GM18498 (cell line): ENCODE measurements around the gene CCDC61.
A peak's percentile ranks its signal among the peaks of the same experiment; 100 is the strongest.

Experiments used
- ATAC-seq: cut with Tn5 transposase; IDR thresholded peaks from one replicate; pipeline ENCODE4 v1.9.1; 2021; ENCODE audit warnings: mild to moderate bottlenecking, moderate library complexity; ENCODE audit not compliant: unreplicated experiment

CCDC61 gene

GRCh38 chr19:45973553-45974338 lies 21.5 kb upstream of the CCDC61 start, which contains the start of gene NOVA2:
Gene NOVA2, minus strand, starts transcription at chr19:45973865. Its CDS starts 514 bp downstream, at chr19:45973351.
- no peak for ATAC-seq

GRCh38 chr19:45975306-45976070 lies 19.8 kb upstream of the CCDC61 start:
- no peak for ATAC-seq

- no peak for ATAC-seq
These were observed 19.1 kb upstream of the CCDC61 start for GRCh38 chr19:45976178-45976577.

- ATAC-seq, result no peak
These were observed 17.1 kb upstream of the CCDC61 start for GRCh38 chr19:45978156-45978555.

- no peak for ATAC-seq
These were observed 13.9 kb upstream of the CCDC61 start for GRCh38 chr19:45981350-45981749.

- ATAC-seq, result no peak
These were observed 9.9 kb upstream of the CCDC61 start for GRCh38 chr19:45985321-45985720.

- ATAC-seq, result no peak
These were observed 5.0 kb upstream of the CCDC61 start for GRCh38 chr19:45990113-45990728.

- peak; percentile 1 for ATAC-seq
These were observed 740 bp upstream of the CCDC61 start for GRCh38 chr19:45994456-45994997.

GRCh38 chr19:45995715-45996385 lies 583 bp downstream of the CCDC61 start:
- ATAC-seq, result no peak

- ATAC-seq, result no peak
These were observed 1.7 kb downstream of the CCDC61 start for GRCh38 chr19:45996933-45997332.

GRCh38 chr19:45998834-45999233 lies 3.6 kb downstream of the CCDC61 start:
- ATAC-seq, result no peak

- ATAC-seq, result no peak
These were observed 4.4 kb downstream of the CCDC61 start for GRCh38 chr19:45999653-46000121.

GRCh38 chr19:46000491-46001246 lies 5.4 kb downstream of the CCDC61 start:
- no peak for ATAC-seq

- ATAC-seq, result no peak
These were observed 7.5 kb downstream of the CCDC61 start for GRCh38 chr19:46002678-46003275.

GRCh38 chr19:46006411-46006810 lies 11.1 kb downstream of the CCDC61 start:
- no peak for ATAC-seq

- ATAC-seq, result no peak
These were observed 14.6 kb downstream of the CCDC61 start for GRCh38 chr19:46009530-46010510.

- ATAC-seq, result no peak
These were observed 19.3 kb downstream of the CCDC61 start for GRCh38 chr19:46014534-46014933.

GRCh38 chr19:46014941-46015686 lies 19.8 kb downstream of the CCDC61 start:
- ATAC-seq, result no peak
